ENCODE results near the gene GLIPR1L1.

GRCh38 chr12:75389706-75390105 is 55.2 kb downstream of the GLIPR1L1 start:
- TF ChIP-seq ZNF335 (tag by site-specific recombination; conservative IDR thresholded peaks at IDR 0.05): no peak
- no peak for TF ChIP-seq ZNF239 (tag by site-specific recombination; IDR thresholded peaks at IDR 0.05)
- TF ChIP-seq REST (tag by site-specific recombination; IDR thresholded peaks at IDR 0.05): no peak
- TF ChIP-seq CTCF (tag by site-specific recombination; IDR thresholded peaks at IDR 0.05): no peak
- TF ChIP-seq ZBTB11 (tag by site-specific recombination; conservative IDR thresholded peaks at IDR 0.05; ENCODE audit: low read depth): no peak
- no peak for TF ChIP-seq ZNF350 (tag by site-specific recombination; IDR thresholded peaks at IDR 0.05)
- TF ChIP-seq ZFP41 (tag by site-specific recombination; IDR thresholded peaks at IDR 0.05; ENCODE audit: borderline replicate concordance): no peak
- TF ChIP-seq ZNF510 (tag by site-specific recombination; IDR thresholded peaks at IDR 0.05; ENCODE audit: insufficient replicate concordance): no peak
- TF ChIP-seq ZNF830 (tag by site-specific recombination; IDR thresholded peaks at IDR 0.05; ENCODE audit: low read depth): no peak
- no peak for TF ChIP-seq PRDM10 (tag by site-specific recombination; IDR thresholded peaks at IDR 0.05)
- TF ChIP-seq KLF9 (tag by site-specific recombination; IDR thresholded peaks at IDR 0.05; ENCODE audit: low read depth): no peak
- TF ChIP-seq ZNF704 (tag by site-specific recombination; IDR thresholded peaks at IDR 0.05): no peak
- no peak for TF ChIP-seq ZNF707 (tag by site-specific recombination; IDR thresholded peaks at IDR 0.05)
